Breast epithelium (tissue), 3 donors: Measurements from ENCODE around the gene CCDC92B.
"Not testable (repeated sequence)": the region's sequence is repeated elsewhere in the genome, so short reads cannot be mapped to it uniquely, and the experiment has no call there.

Experiments
- POLR2A ChIP-seq: fragments of 450-650 bp; IDR thresholded peaks from one replicate; pipeline ENCODE4 v1.6.1; 2016; ENCODE audit warnings: antibody characterized with exemption, mild to moderate bottlenecking, moderate library complexity
- TF ChIP-seq, protein P1 (sequence below), 3 donors: fragments of 450-650 bp; IDR thresholded peaks; one replicate each; pipeline ENCODE4 v1.5.1; 2016 to 2017; ENCODE audit warnings: antibody characterized with exemption in 3 of 3, mild to moderate bottlenecking in 3 of 3, moderate library complexity in 3 of 3

DNA sequence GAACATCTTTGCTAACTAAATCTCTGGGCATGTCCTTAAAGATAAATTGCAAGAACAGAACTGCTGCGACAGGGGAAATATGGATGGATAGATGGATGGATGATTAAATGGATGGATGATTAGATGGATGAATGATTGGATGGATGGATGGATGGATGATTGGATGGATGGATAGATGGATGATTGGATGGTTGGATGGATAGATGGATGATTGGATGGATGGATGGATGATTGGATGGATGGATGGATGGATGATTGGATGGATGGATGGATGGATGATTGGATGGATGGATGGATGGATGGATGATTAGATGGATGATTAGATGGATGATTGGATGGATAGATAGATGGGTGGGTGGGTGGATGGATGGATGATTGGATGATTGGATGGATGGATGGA lies 70.2 kb downstream of the CCDC92B start:
- TF ChIP-seq POLR2A = not testable (repeated sequence)
- TF ChIP-seq, protein P1, sequence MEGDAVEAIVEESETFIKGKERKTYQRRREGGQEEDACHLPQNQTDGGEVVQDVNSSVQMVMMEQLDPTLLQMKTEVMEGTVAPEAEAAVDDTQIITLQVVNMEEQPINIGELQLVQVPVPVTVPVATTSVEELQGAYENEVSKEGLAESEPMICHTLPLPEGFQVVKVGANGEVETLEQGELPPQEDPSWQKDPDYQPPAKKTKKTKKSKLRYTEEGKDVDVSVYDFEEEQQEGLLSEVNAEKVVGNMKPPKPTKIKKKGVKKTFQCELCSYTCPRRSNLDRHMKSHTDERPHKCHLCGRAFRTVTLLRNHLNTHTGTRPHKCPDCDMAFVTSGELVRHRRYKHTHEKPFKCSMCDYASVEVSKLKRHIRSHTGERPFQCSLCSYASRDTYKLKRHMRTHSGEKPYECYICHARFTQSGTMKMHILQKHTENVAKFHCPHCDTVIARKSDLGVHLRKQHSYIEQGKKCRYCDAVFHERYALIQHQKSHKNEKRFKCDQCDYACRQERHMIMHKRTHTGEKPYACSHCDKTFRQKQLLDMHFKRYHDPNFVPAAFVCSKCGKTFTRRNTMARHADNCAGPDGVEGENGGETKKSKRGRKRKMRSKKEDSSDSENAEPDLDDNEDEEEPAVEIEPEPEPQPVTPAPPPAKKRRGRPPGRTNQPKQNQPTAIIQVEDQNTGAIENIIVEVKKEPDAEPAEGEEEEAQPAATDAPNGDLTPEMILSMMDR (IDR thresholded peaks at IDR 0.05) = not testable (repeated sequence)
